H9 (cell line): ENCODE measurements around the gene ABCA13. TPM values are rescaled to one million over a fixed set of nuclear protein-coding genes. Genes with fewer than 3 reads are reported as not detected.

ENCODE experiments used
- DNase-seq: peaks from one replicate; pipeline ENCODE4 v3.0.0-alpha.2; 2017
- H2AFZ ChIP-seq: one replicate; pipeline ENCODE4 v1.6.1; 2013; ENCODE audit warnings: mild to moderate bottlenecking, low read length, control low read depth, moderate library complexity
- H2AK5ac ChIP-seq: 2 replicates; pipeline ENCODE4 v1.6.1; 2013; ENCODE audit warnings: low read length, control low read depth, mixed read lengths; ENCODE audit not compliant: insufficient read length
- H2BK120ac ChIP-seq: one replicate; pipeline ENCODE4 v1.6.1; 2013; ENCODE audit warnings: low read depth, mild to moderate bottlenecking, low read length, control low read depth, inconsistent platforms; ENCODE audit not compliant: poor library complexity, severe bottlenecking
- H2BK12ac ChIP-seq: 2 replicates; pipeline ENCODE4 v1.6.1; 2013; ENCODE audit warnings: low read length, control low read depth, mixed read lengths, low read depth; ENCODE audit not compliant: insufficient read length
- H2BK15ac ChIP-seq: 2 replicates; pipeline ENCODE4 v1.6.1; 2013; ENCODE audit warnings: low read depth, low read length, control low read depth
- H2BK20ac ChIP-seq: one replicate; pipeline ENCODE4 v1.6.1; 2013; ENCODE audit warnings: low read depth, mild to moderate bottlenecking, low read length, control low read depth, inconsistent platforms; ENCODE audit not compliant: poor library complexity, severe bottlenecking
- H2BK5ac ChIP-seq: 2 replicates; pipeline ENCODE4 v1.6.1; 2013; ENCODE audit warnings: low read length, control low read depth, mixed read lengths; ENCODE audit not compliant: insufficient read length
- H3K14ac ChIP-seq: 2 replicates; pipeline ENCODE4 v1.6.1; 2013; ENCODE audit warnings: low read length, control low read depth; ENCODE audit not compliant: insufficient read depth
- H3K18ac ChIP-seq: 2 replicates; pipeline ENCODE4 v1.6.1; 2013; ENCODE audit warnings: low read depth, mild to moderate bottlenecking, mixed read lengths, low read length, control low read depth; ENCODE audit not compliant: insufficient read length
- H3K23ac ChIP-seq: 2 replicates; pipeline ENCODE4 v1.6.1; 2013; ENCODE audit warnings: low read length, control low read depth, mixed read lengths, low read depth; ENCODE audit not compliant: insufficient read length
- H3K23me2 ChIP-seq: 2 replicates; pipeline ENCODE4 v1.6.1; 2013; ENCODE audit warnings: low read depth, mild to moderate bottlenecking, mixed read lengths, low read length, control low read depth; ENCODE audit not compliant: insufficient read length, poor library complexity, severe bottlenecking
- H3K27ac ChIP-seq: 2 replicates; pipeline ENCODE4 v1.5.1; 2013; ENCODE audit warnings: low read length, control low read depth, mixed read lengths, low read depth; ENCODE audit not compliant: insufficient read length
- H3K27me3 ChIP-seq: 2 replicates; pipeline ENCODE4 v1.6.1; 2013; ENCODE audit warnings: low read length, control low read depth, inconsistent platforms; ENCODE audit not compliant: insufficient read depth
- H3K4ac ChIP-seq: 2 replicates; pipeline ENCODE4 v1.6.1; 2013; ENCODE audit warnings: low read depth, mild to moderate bottlenecking, control low read depth, inconsistent platforms, low read length, moderate library complexity
- H3K4me1 ChIP-seq: 2 replicates; pipeline ENCODE4 v1.6.1; 2013; ENCODE audit warnings: low read length, control low read depth, inconsistent platforms; ENCODE audit not compliant: insufficient read depth
- H3K4me2 ChIP-seq: 2 replicates; pipeline ENCODE4 v1.6.1; 2013; ENCODE audit warnings: low read length, control low read depth, mixed read lengths; ENCODE audit not compliant: insufficient read length, insufficient read depth
- H3K56ac ChIP-seq: 2 replicates; pipeline ENCODE4 v1.6.1; 2013; ENCODE audit warnings: low read depth, mild to moderate bottlenecking, mixed read lengths, low read length, control low read depth; ENCODE audit not compliant: insufficient read length
- H3K79me1 ChIP-seq: 2 replicates; pipeline ENCODE4 v1.6.1; 2013; ENCODE audit warnings: low read depth, mild to moderate bottlenecking, moderate library complexity, low read length, control low read depth, inconsistent platforms; ENCODE audit not compliant: insufficient read depth, poor library complexity, severe bottlenecking
- H3K79me2 ChIP-seq: 2 replicates; pipeline ENCODE4 v1.6.1; 2013; ENCODE audit warnings: low read length, control low read depth, inconsistent platforms; ENCODE audit not compliant: insufficient read depth
- H3K9ac ChIP-seq: 2 replicates; pipeline ENCODE4 v1.6.1; 2013; ENCODE audit warnings: low read length, control low read depth, mixed read lengths; ENCODE audit not compliant: insufficient read length; ENCODE audit errors: extremely low read depth
- H3K9me3 ChIP-seq: one replicate; pipeline ENCODE4 v1.6.1; 2013; ENCODE audit warnings: low read depth, low read length, inconsistent platforms; ENCODE audit not compliant: control insufficient read depth
- H3T11ph ChIP-seq: one replicate; pipeline ENCODE4 v1.6.1; 2013; ENCODE audit warnings: mild to moderate bottlenecking, low read length, control low read depth, inconsistent platforms
- H4K20me1 ChIP-seq: one replicate; pipeline ENCODE4 v1.6.1; 2013; ENCODE audit not compliant: control insufficient read depth, insufficient read length, insufficient read depth
- H4K5ac ChIP-seq: 2 replicates; pipeline ENCODE4 v1.6.1; 2013; ENCODE audit warnings: low read depth, mild to moderate bottlenecking, mixed read lengths, low read length, control low read depth; ENCODE audit not compliant: insufficient read length
- H4K8ac ChIP-seq: replicated peaks from 2 replicates; pipeline ENCODE4 v1.6.1; 2013; ENCODE audit warnings: low read length, control low read depth, mixed read lengths, low read depth; ENCODE audit not compliant: insufficient read length
- H4K91ac ChIP-seq: 2 replicates; pipeline ENCODE4 v1.6.1; 2013; ENCODE audit warnings: low read depth, mild to moderate bottlenecking, moderate library complexity, mixed read lengths, low read length, control low read depth; ENCODE audit not compliant: insufficient read length
- H3K27ac Mint-ChIP-seq, 3 experiments: 2 replicates in 2 of 3; 3 replicates in 1 of 3; pipeline ENCODE4 v1.8.0; 2020 to 2021; ENCODE audit warnings: mixed read lengths in 3 of 3, mild to moderate bottlenecking in 1 of 3, moderate library complexity in 1 of 3
- H3K27me3 Mint-ChIP-seq: 2 replicates; pipeline ENCODE4 v1.8.0; 2021; ENCODE audit warnings: low read depth, mild to moderate bottlenecking, moderate library complexity, mixed read lengths
- H3K36me3 Mint-ChIP-seq, 3 experiments: 2 replicates in 2 of 3; 3 replicates in 1 of 3; pipeline ENCODE4 v1.8.0; 2020 to 2021; ENCODE audit warnings: low read depth in 3 of 3, mixed read lengths in 3 of 3; ENCODE audit not compliant: insufficient read depth in 1 of 3
- H3K4me1 Mint-ChIP-seq, 2 experiments: 2 replicates each; pipeline ENCODE4 v1.8.0; 2020; ENCODE audit warnings: mixed read lengths in 2 of 2
- H3K4me3 Mint-ChIP-seq, 2 experiments: 2 replicates in 1 of 2; 3 replicates in 1 of 2; pipeline ENCODE4 v1.8.0; 2020 to 2021; ENCODE audit warnings: mild to moderate bottlenecking in 2 of 2, mixed read lengths in 2 of 2, moderate library complexity in 1 of 2
- H3K9me3 Mint-ChIP-seq, 2 experiments: 2 replicates in 1 of 2; 3 replicates in 1 of 2; pipeline ENCODE4 v1.8.0; 2020; ENCODE audit warnings: mild to moderate bottlenecking in 2 of 2, mixed read lengths in 2 of 2, moderate library complexity in 1 of 2
- WGBS: extraction: QIAGEN DNeasy Blood & Tissue Kit; methylation state at CpG from one replicate; pipeline ENCODE4 v1.1.7; 2013; ENCODE audit warnings: missing lambda C conversion rate, low lambda C conversion rate, mixed read lengths; ENCODE audit not compliant: insufficient read length; ENCODE audit errors: extremely low coverage; 5-methylcytosine and 5-hydroxymethylcytosine counted together
- total RNA-seq: library from RNA; stranded (reverse); gene quantifications from 2 replicates; pipeline ENCODE4 v1.2.1, GENCODE V29; 2021
- TF ChIP-seq, protein P1 (sequence below): fragments of 200-600 bp; sonication (generic); conservative IDR thresholded peaks from 3 replicates; pipeline ENCODE4 v1.8.0; 2021; ENCODE audit warnings: antibody characterized with exemption, mild to moderate bottlenecking

Gene ABCA13
- total RNA-seq, 1 experiment from 2014 or later: 0.11 TPM

DNA sequence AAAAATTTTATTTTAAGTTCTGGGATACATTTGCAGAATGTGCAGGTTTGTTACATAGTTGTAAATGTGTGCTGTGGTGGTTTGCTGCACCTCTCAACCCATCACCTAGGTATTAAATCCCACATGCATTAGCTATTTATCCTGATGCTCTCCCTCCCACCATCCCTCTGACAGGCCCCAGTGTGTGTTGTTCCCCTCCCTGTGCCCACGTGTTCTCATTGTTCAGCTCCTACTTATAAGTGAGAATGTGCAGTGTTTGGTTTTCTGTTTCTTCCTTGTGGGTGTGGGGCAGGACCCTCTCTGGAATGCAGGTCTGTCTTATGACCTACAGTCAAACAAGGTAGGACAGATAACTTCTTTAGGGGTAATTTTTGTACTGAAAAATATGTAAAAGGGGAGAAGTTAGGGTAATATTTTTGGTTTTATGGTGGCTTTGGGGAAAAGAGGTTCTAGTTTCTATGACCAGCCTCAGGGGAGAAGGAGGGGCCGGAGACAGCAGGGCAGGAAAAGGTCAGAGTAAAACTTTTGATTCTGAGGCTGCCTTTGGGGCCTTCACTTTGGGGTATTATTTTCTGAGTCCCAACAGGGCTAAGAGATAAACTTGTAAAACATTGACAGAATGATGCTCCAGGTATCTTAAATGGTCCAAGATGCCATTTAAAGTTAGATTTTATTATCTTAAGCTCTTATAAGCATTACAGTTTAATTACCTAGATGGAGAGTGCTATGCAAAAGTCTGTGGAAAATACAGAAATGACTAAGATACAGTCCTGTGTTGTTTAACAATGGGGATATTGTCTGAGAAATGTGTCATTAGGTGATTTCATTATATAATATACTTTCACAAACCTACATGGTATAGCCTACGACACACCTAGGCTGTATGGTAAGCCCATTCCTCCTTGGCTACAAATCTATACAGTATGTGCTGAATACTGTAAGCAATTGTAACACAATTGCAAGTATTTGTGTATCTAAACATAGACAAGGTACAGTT is 354.8 kb downstream of the ABCA13 start:
- peaks cover 9 to 10% of the 10 kb centered on the region in 2 experiments; a peak in 3 of 4 replicates for H3K4me1 Mint-ChIP-seq
- Histone ChIP-seq H3K9ac (no peak overlapping the region), H3K18ac (no peak overlapping the region), H3K4me1 (no peaks in the 10 kb centered on the region; the same call in 1 of the 2 replicates), H3K27ac (no peak overlapping the region), H3K14ac (no peak overlapping the region), H2BK20ac (no peak overlapping the region), H2BK120ac (no peak overlapping the region), H4K5ac (no peak overlapping the region), H2AFZ (no peak overlapping the region), H3K4me2 (no peak overlapping the region), H2AK5ac (no peak overlapping the region), H3K23ac (no peak overlapping the region), H3K56ac (no peak overlapping the region), H2BK15ac (no peak overlapping the region), H3T11ph (no peak overlapping the region), H3K9me3 (no peaks in the 10 kb centered on the region), H4K8ac (no peak overlapping the region), H4K20me1 (no peaks in the 10 kb centered on the region), H2BK5ac (no peak overlapping the region), H2BK12ac (no peak overlapping the region), H3K23me2 (no peaks in the 10 kb centered on the region), H3K79me2 (no peaks in the 10 kb centered on the region), H3K4ac (no peak overlapping the region), H3K79me1 (no peaks in the 10 kb centered on the region), H3K27me3 (no peaks in the 10 kb centered on the region), H4K91ac (no peak overlapping the region)
- TF ChIP-seq, protein P1, sequence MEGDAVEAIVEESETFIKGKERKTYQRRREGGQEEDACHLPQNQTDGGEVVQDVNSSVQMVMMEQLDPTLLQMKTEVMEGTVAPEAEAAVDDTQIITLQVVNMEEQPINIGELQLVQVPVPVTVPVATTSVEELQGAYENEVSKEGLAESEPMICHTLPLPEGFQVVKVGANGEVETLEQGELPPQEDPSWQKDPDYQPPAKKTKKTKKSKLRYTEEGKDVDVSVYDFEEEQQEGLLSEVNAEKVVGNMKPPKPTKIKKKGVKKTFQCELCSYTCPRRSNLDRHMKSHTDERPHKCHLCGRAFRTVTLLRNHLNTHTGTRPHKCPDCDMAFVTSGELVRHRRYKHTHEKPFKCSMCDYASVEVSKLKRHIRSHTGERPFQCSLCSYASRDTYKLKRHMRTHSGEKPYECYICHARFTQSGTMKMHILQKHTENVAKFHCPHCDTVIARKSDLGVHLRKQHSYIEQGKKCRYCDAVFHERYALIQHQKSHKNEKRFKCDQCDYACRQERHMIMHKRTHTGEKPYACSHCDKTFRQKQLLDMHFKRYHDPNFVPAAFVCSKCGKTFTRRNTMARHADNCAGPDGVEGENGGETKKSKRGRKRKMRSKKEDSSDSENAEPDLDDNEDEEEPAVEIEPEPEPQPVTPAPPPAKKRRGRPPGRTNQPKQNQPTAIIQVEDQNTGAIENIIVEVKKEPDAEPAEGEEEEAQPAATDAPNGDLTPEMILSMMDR: no peak
- no peak for DNase-seq
- H3K27me3 Mint-ChIP-seq: no peaks in the 10 kb centered on the region
- no peaks in the 10 kb centered on the region; a peak in 1 of 5 replicates for H3K9me3 Mint-ChIP-seq
- no peak overlapping the region for H3K4me3 Mint-ChIP-seq
- no CpG with 5 or more reads among the region's 3 CpGs for WGBS
- H3K36me3 Mint-ChIP-seq: no peaks in the 10 kb centered on the region; a peak in 1 of 7 replicates
- H3K27ac Mint-ChIP-seq: no peak overlapping the region
